Activated naive CD8-positive, alpha-beta T cell treated with anti-CD3 and anti-CD28 coated beads for 36 hours (primary cell): ENCODE data around the gene BBS7. TPM values are rescaled to one million over a fixed set of nuclear protein-coding genes. Genes with fewer than 3 reads are reported as not detected.

Experiments
- DNase-seq: peaks from one replicate; pipeline ENCODE4 v3.0.0; 2021
- H3K27ac Mint-ChIP-seq: one replicate; pipeline ENCODE4 v1.8.0; 2022; ENCODE audit warnings: mild to moderate bottlenecking, moderate library complexity, mixed read lengths
- H3K27me3 Mint-ChIP-seq: one replicate; pipeline ENCODE4 v1.8.0; 2022; ENCODE audit warnings: mild to moderate bottlenecking, mixed read lengths
- H3K36me3 Mint-ChIP-seq: one replicate; pipeline ENCODE4 v1.8.0; 2021; ENCODE audit warnings: mild to moderate bottlenecking, mixed read lengths
- H3K4me1 Mint-ChIP-seq: one replicate; pipeline ENCODE4 v1.8.0; 2021; ENCODE audit warnings: mixed read lengths
- H3K4me3 Mint-ChIP-seq: one replicate; pipeline ENCODE4 v1.8.0; 2022; ENCODE audit warnings: mild to moderate bottlenecking, moderate library complexity, mixed read lengths
- H3K9me3 Mint-ChIP-seq: one replicate; pipeline ENCODE4 v1.8.0; 2022; ENCODE audit warnings: mixed read lengths
- total RNA-seq, 2 experiments: library from RNA; stranded (reverse); gene quantifications; one replicate each; pipeline ENCODE4 v1.2.3, GENCODE V29; 2021

Gene BBS7
- total RNA-seq, 2 experiments from 2014 or later = 22.7 to 23.9 TPM

GRCh38 chr4:121817701-121818100 is 52.6 kb downstream of the BBS7 start:
- DNase-seq = no peak
- H3K27ac Mint-ChIP-seq = no peak overlapping the region
- H3K9me3 Mint-ChIP-seq = no peaks in the 10 kb centered on the region
- no peak overlapping the region for H3K4me3 Mint-ChIP-seq
- H3K4me1 Mint-ChIP-seq = peaks cover 22% of the 10 kb centered on the region
- H3K27me3 Mint-ChIP-seq = no peaks in the 10 kb centered on the region
- peaks cover 51% of the 10 kb centered on the region for H3K36me3 Mint-ChIP-seq

GRCh38 chr4:121817006-121817405 is 53.3 kb downstream of the BBS7 start:
- DNase-seq = no peak
- no peak overlapping the region for H3K4me3 Mint-ChIP-seq
- peaks cover 19% of the 10 kb centered on the region for H3K4me1 Mint-ChIP-seq
- H3K27ac Mint-ChIP-seq = no peak overlapping the region
- H3K27me3 Mint-ChIP-seq = no peaks in the 10 kb centered on the region
- H3K9me3 Mint-ChIP-seq = no peaks in the 10 kb centered on the region
- peaks cover 44% of the 10 kb centered on the region for H3K36me3 Mint-ChIP-seq

GRCh38 chr4:121814756-121815155 is 55.5 kb downstream of the BBS7 start:
- H3K9me3 Mint-ChIP-seq = no peaks in the 10 kb centered on the region

GRCh38 chr4:121811122-121811521 is 59.2 kb downstream of the BBS7 start:
- H3K27me3 Mint-ChIP-seq = no peaks in the 10 kb centered on the region
- H3K36me3 Mint-ChIP-seq = peaks cover 20% of the 10 kb centered on the region
- H3K4me1 Mint-ChIP-seq = peaks cover 8% of the 10 kb centered on the region
- DNase-seq = no peak
- H3K27ac Mint-ChIP-seq = peak overlapping the region; percentile 38
- H3K4me3 Mint-ChIP-seq = no peak overlapping the region
- H3K9me3 Mint-ChIP-seq = no peaks in the 10 kb centered on the region

More at GRCh38 chr4:121814756-121815155, 55.5 kb downstream of the BBS7 start:
- no peak overlapping the region for H3K27ac Mint-ChIP-seq
- H3K27me3 Mint-ChIP-seq = no peaks in the 10 kb centered on the region
- peaks cover 28% of the 10 kb centered on the region for H3K36me3 Mint-ChIP-seq
- no peak overlapping the region for H3K4me3 Mint-ChIP-seq
- peaks cover 12% of the 10 kb centered on the region for H3K4me1 Mint-ChIP-seq
- DNase-seq = no peak

- peaks cover 21% of the 10 kb centered on the region for H3K4me1 Mint-ChIP-seq
- no peak overlapping the region for H3K4me3 Mint-ChIP-seq
- no peaks in the 10 kb centered on the region for H3K27me3 Mint-ChIP-seq
- DNase-seq = no peak
- no peaks in the 10 kb centered on the region for H3K9me3 Mint-ChIP-seq
- peaks cover 39% of the 10 kb centered on the region for H3K36me3 Mint-ChIP-seq
- no peak overlapping the region for H3K27ac Mint-ChIP-seq
Observed at GRCh38 chr4:121806411-121806810, 63.9 kb downstream of the BBS7 start.

GRCh38 chr4:121801715-121802075 is 68.6 kb downstream of the BBS7 start:
- no peaks in the 10 kb centered on the region for H3K9me3 Mint-ChIP-seq
- no peaks in the 10 kb centered on the region for H3K27me3 Mint-ChIP-seq
- H3K36me3 Mint-ChIP-seq = peaks cover 29% of the 10 kb centered on the region
- H3K4me1 Mint-ChIP-seq = peaks cover 35% of the 10 kb centered on the region
- H3K27ac Mint-ChIP-seq = peak overlapping the region; percentile 97
- no peak for DNase-seq
- H3K4me3 Mint-ChIP-seq = peak overlapping the region; percentile 89

GRCh38 chr4:121800961-121801714 is 69.1 kb downstream of the BBS7 start, which contains the start of gene EXOSC9:
Gene EXOSC9 (plus strand): TSS chr4:121801323. CDS start chr4:121801425, 102 bp downstream.
- Mint-ChIP-seq H3K27ac (peak within 1 kb of the TSS; percentile 97), H3K4me3 (peak within 1 kb of the TSS; percentile 89), H3K36me3 (peaks cover 24% of the 10 kb centered on the region), H3K9me3 (no peaks in the 10 kb centered on the region), H3K4me1 (peaks cover 35% of the 10 kb centered on the region), H3K27me3 (no peaks in the 10 kb centered on the region)
- DNase-seq = peak; percentile 91

- peak overlapping the region; percentile 89 for H3K4me3 Mint-ChIP-seq
- no peak for DNase-seq
- peaks cover 37% of the 10 kb centered on the region for H3K4me1 Mint-ChIP-seq
- no peaks in the 10 kb centered on the region for H3K27me3 Mint-ChIP-seq
- H3K9me3 Mint-ChIP-seq = no peaks in the 10 kb centered on the region
- H3K27ac Mint-ChIP-seq = peak overlapping the region; percentile 97
- H3K36me3 Mint-ChIP-seq = peaks cover 22% of the 10 kb centered on the region
Observed at GRCh38 chr4:121800638-121800960, 69.7 kb downstream of the BBS7 start.

GRCh38 chr4:121799867-121800501 is 70.3 kb downstream of the BBS7 start:
- Mint-ChIP-seq H3K4me1 (peaks cover 37% of the 10 kb centered on the region), H3K27me3 (peaks cover 5% of the 10 kb centered on the region), H3K4me3 (peak overlapping the region; percentile 89), H3K27ac (peak overlapping the region; percentile 97), H3K36me3 (peaks cover 18% of the 10 kb centered on the region), H3K9me3 (no peaks in the 10 kb centered on the region)
- DNase-seq = no peak

- H3K27ac Mint-ChIP-seq = peak overlapping the region; percentile 97
- peaks cover 33% of the 10 kb centered on the region for H3K4me1 Mint-ChIP-seq
- H3K4me3 Mint-ChIP-seq = peak overlapping the region; percentile 32
- DNase-seq = no peak
- peaks cover 14% of the 10 kb centered on the region for H3K36me3 Mint-ChIP-seq
- peaks cover 10% of the 10 kb centered on the region for H3K27me3 Mint-ChIP-seq
- no peaks in the 10 kb centered on the region for H3K9me3 Mint-ChIP-seq
Observed at GRCh38 chr4:121799208-121799823, 71.0 kb downstream of the BBS7 start.

- peaks cover 25% of the 10 kb centered on the region for H3K4me1 Mint-ChIP-seq
- no peaks in the 10 kb centered on the region for H3K36me3 Mint-ChIP-seq
- DNase-seq = no peak
- no peak overlapping the region for H3K4me3 Mint-ChIP-seq
- no peak overlapping the region for H3K27ac Mint-ChIP-seq
- H3K27me3 Mint-ChIP-seq = peaks cover 16% of the 10 kb centered on the region
- H3K9me3 Mint-ChIP-seq = no peaks in the 10 kb centered on the region
Observed at GRCh38 chr4:121796283-121796682, 74.0 kb downstream of the BBS7 start.

- Mint-ChIP-seq H3K4me3 (no peak overlapping the region), H3K4me1 (peaks cover 16% of the 10 kb centered on the region), H3K27ac (no peak overlapping the region), H3K27me3 (peaks cover 17% of the 10 kb centered on the region), H3K9me3 (no peaks in the 10 kb centered on the region), H3K36me3 (no peaks in the 10 kb centered on the region)
- no peak for DNase-seq
Observed at GRCh38 chr4:121794505-121795188, 75.6 kb downstream of the BBS7 start.

- Mint-ChIP-seq H3K9me3 (no peaks in the 10 kb centered on the region), H3K36me3 (no peaks in the 10 kb centered on the region), H3K4me1 (peaks cover 13% of the 10 kb centered on the region), H3K4me3 (no peak overlapping the region), H3K27me3 (peaks cover 31% of the 10 kb centered on the region), H3K27ac (no peak overlapping the region)
- DNase-seq = no peak
Observed at GRCh38 chr4:121792966-121793365, 77.3 kb downstream of the BBS7 start.

GRCh38 chr4:121791481-121791880 is 78.8 kb downstream of the BBS7 start:
- Mint-ChIP-seq H3K4me1 (peaks cover 13% of the 10 kb centered on the region), H3K36me3 (no peaks in the 10 kb centered on the region), H3K27me3 (peaks cover 40% of the 10 kb centered on the region), H3K9me3 (no peaks in the 10 kb centered on the region), H3K4me3 (no peak overlapping the region), H3K27ac (no peak overlapping the region)
- no peak for DNase-seq

- peaks cover 12% of the 10 kb centered on the region for H3K4me1 Mint-ChIP-seq
- no peak for DNase-seq
- H3K27me3 Mint-ChIP-seq = peaks cover 40% of the 10 kb centered on the region
- no peak overlapping the region for H3K27ac Mint-ChIP-seq
- no peaks in the 10 kb centered on the region for H3K9me3 Mint-ChIP-seq
- no peak overlapping the region for H3K4me3 Mint-ChIP-seq
- H3K36me3 Mint-ChIP-seq = no peaks in the 10 kb centered on the region
Observed at GRCh38 chr4:121790976-121791375, 79.3 kb downstream of the BBS7 start.
